ENCODE data around the gene KLHDC10. TPM values are rescaled to one million over a fixed set of nuclear protein-coding genes. Genes with fewer than 3 reads are reported as not detected.

KLHDC10 gene
- total and polyA plus RNA-seq, 2 experiments from 2014 or later = 5.5 to 14.7 TPM

- Mint-ChIP-seq H3K4me3 (no peak overlapping the region), H3K9me3 (no peaks in the 10 kb centered on the region), H3K4me1 (peaks cover 24% of the 10 kb centered on the region), H3K36me3 (ENCODE audit: low read depth) (peaks cover 6% of the 10 kb centered on the region; the same call in 2 of the 3 replicates), H3K27me3 (ENCODE audit: insufficient read depth, low read depth, poor library complexity) (peaks cover 2% of the 10 kb centered on the region), H3K27ac (no peak overlapping the region)
- Histone ChIP-seq H3K4me2 (no peak overlapping the region), H4K20me1 (replicated peaks; ENCODE audit: insufficient read depth) (no peaks in the 10 kb centered on the region; the same call in 1 of the 2 replicates), H3K9me2 (ENCODE audit: insufficient read depth) (no peaks in the 10 kb centered on the region), H3K79me2 (replicated peaks; ENCODE audit: insufficient read depth) (no peaks in the 10 kb centered on the region), H3K27me3 (ENCODE audit: insufficient read depth) (peaks cover 16% of the 10 kb centered on the region), H3F3A (replicated peaks; ENCODE audit: low read depth) (0 out of 2 replicates have a peak, but pooled peaks cover 3% of the 10 kb centered on the region), H3K4me3 (no peak overlapping the region), H3K36me3 (ENCODE audit: insufficient read depth) (0 out of 2 replicates have a peak, but pooled peaks cover 4% of the 10 kb centered on the region), H3K27ac (ENCODE audit: low read depth) (no peak overlapping the region), H3K4me1 (ENCODE audit: insufficient read depth) (peaks cover 15% of the 10 kb centered on the region; the same call in 1 of the 2 replicates), H2AFZ (no peak overlapping the region)
- TF ChIP-seq NANOG (IDR thresholded peaks at IDR 0.05; ENCODE audit: borderline replicate concordance) = no peak
- no peak for TF ChIP-seq REST (IDR thresholded peaks at IDR 0.05; ENCODE audit: unreplicated experiment)
- no peak for TF ChIP-seq EZH2 (IDR thresholded peaks at IDR 0.05; ENCODE audit: low read depth, unreplicated experiment)
- no peak for TF ChIP-seq POLR2AphosphoS5 (IDR thresholded peaks at IDR 0.05; ENCODE audit: low read depth)
- no peak for TF ChIP-seq EZH2phosphoT487 (IDR thresholded peaks at IDR 0.05; ENCODE audit: unreplicated experiment)
- TF ChIP-seq, protein P1, sequence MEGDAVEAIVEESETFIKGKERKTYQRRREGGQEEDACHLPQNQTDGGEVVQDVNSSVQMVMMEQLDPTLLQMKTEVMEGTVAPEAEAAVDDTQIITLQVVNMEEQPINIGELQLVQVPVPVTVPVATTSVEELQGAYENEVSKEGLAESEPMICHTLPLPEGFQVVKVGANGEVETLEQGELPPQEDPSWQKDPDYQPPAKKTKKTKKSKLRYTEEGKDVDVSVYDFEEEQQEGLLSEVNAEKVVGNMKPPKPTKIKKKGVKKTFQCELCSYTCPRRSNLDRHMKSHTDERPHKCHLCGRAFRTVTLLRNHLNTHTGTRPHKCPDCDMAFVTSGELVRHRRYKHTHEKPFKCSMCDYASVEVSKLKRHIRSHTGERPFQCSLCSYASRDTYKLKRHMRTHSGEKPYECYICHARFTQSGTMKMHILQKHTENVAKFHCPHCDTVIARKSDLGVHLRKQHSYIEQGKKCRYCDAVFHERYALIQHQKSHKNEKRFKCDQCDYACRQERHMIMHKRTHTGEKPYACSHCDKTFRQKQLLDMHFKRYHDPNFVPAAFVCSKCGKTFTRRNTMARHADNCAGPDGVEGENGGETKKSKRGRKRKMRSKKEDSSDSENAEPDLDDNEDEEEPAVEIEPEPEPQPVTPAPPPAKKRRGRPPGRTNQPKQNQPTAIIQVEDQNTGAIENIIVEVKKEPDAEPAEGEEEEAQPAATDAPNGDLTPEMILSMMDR (conservative IDR thresholded peaks at IDR 0.05; ENCODE audit: low read depth in 2 of 2) = no peak
- TF ChIP-seq ZNF114 (CRISPR knock-in tag; IDR thresholded peaks at IDR 0.05) = no peak
- no peak for TF ChIP-seq ZNF462 (CRISPR knock-in tag; IDR thresholded peaks at IDR 0.05)
- TF ChIP-seq STAT1 (IDR thresholded peaks at IDR 0.05; ENCODE audit: unreplicated experiment) = no peak
- TF ChIP-seq ZNF331 (CRISPR knock-in tag; IDR thresholded peaks at IDR 0.05; ENCODE audit: low read depth) = no peak
- TF ChIP-seq, protein P2, sequence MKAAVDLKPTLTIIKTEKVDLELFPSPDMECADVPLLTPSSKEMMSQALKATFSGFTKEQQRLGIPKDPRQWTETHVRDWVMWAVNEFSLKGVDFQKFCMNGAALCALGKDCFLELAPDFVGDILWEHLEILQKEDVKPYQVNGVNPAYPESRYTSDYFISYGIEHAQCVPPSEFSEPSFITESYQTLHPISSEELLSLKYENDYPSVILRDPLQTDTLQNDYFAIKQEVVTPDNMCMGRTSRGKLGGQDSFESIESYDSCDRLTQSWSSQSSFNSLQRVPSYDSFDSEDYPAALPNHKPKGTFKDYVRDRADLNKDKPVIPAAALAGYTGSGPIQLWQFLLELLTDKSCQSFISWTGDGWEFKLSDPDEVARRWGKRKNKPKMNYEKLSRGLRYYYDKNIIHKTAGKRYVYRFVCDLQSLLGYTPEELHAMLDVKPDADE (IDR thresholded peaks at IDR 0.05) = no peak
- TF ChIP-seq JUNB (IDR thresholded peaks at IDR 0.05; ENCODE audit: unreplicated experiment) = no peak
- TF ChIP-seq CREB1 (CRISPR knock-in tag; IDR thresholded peaks at IDR 0.05; ENCODE audit: low read depth) = no peak
- DNase-seq (ENCODE audit: low spot score) (no peak), ATAC-seq (no peak)
These were observed 65.2 kb downstream of the KLHDC10 start for GRCh38 chr7:130135208-130136205.
